ENCODE results near the gene KCNMA1. TPM values are rescaled to one million over a fixed set of nuclear protein-coding genes. Genes with fewer than 3 reads are reported as not detected.

KCNMA1 gene
- total RNA-seq, 1 donor from 2014 or later = 6.7 TPM

DNA sequence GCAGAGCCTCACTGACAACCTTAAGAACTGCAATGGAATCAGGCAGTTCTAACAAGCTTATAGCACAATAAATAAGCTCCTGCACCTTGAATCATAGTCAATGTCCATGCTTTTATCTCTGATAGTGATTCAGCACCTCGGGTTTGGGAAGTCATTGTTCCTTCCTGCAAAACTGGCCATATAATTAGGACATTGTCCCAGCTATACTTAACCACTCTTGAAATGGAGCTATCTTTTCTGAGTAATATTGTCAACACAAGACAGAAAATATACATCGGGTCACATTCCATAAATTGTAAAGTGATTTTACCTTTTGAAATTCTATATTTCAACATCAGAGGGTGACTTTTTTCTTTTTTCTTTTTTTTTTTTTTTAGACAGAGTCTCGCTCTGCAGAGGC lies 682.8 kb downstream of the KCNMA1 start:
- no peak for DNase-seq (ENCODE audit: extremely low read depth, low read depth, low spot score)

DNA sequence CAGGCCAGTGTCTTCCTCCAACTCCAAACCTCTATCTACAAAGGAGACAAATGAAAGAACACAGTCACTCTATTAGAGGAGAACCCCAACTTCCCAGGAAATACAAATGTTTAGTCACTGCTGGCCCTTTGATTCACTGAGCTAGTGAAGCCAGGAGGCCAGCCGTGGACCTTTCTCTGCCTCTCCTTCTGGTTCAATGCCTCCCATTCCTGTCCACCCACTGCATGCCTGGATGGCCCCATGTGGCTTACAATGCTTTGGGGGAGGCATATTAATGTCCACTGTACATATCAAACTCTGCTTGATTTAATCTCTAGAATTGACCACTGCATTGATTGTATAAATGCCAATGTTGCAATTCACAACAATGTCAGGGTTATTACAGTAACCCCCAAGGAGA lies 687.3 kb downstream of the KCNMA1 start:
- DNase-seq (ENCODE audit: extremely low read depth, low read depth, low spot score) = no peak

DNA sequence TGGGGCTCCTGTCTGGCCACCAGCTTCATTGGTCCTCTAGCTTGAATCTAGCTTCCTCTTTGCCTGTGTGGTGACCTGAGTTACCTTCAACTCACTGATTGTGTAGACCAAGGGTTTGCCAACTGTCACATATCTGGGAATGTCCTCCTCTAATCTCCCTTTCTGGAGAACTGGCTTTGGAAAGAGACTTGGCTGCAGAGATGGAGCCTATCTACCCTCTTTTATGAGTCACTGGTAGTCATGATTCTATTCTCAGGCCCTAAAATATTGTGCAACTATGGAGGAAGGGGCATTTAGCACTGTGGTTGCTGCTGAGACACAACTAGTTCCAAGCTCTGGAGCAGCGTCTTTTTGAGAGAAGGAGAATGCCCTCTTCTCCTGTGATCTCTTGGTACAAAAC lies 691.3 kb downstream of the KCNMA1 start:
- no peak for DNase-seq (ENCODE audit: extremely low read depth, low read depth, low spot score)

DNA sequence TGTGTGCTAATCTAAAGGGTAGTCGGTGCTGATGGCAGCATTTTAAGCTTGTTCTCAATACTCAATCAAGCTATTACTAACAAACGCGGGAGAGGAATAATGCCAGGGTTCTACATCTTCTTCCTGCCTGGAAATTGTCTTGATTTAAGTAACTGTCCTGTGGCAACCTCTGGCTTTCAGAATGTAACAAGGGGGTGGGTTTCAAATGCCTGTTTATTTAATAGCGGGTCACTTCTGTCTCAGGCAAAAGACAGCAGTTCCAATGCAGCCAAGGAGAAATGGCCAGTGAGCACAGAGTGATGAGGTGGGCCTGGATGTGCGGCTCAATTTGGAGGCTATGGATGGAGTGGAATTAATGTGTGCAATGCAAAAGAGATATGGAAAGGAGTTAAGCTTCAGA lies 692.4 kb downstream of the KCNMA1 start:
- no peak for DNase-seq (ENCODE audit: extremely low read depth, low read depth, low spot score)

DNA sequence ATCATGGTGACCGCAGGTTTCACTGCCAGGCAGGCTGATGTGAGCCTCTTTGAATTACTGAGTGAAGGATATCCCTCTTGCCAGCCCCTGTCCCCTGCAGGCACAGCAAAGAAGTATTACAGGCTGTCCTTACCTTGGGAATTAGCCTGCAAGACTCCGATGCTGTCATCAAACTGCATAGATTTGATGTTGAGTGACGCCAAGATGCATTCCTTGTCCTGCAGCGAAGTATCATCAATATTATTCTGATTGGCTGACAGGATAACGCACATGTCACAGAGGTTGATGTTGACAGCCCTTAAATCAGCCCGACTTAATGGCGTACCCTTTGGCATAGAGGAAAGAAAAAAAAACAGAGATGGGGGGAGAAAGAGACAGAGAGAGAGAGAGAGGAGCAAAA lies 693.0 kb downstream of the KCNMA1 start:
- no peak for DNase-seq (ENCODE audit: extremely low read depth, low read depth, low spot score)

DNA sequence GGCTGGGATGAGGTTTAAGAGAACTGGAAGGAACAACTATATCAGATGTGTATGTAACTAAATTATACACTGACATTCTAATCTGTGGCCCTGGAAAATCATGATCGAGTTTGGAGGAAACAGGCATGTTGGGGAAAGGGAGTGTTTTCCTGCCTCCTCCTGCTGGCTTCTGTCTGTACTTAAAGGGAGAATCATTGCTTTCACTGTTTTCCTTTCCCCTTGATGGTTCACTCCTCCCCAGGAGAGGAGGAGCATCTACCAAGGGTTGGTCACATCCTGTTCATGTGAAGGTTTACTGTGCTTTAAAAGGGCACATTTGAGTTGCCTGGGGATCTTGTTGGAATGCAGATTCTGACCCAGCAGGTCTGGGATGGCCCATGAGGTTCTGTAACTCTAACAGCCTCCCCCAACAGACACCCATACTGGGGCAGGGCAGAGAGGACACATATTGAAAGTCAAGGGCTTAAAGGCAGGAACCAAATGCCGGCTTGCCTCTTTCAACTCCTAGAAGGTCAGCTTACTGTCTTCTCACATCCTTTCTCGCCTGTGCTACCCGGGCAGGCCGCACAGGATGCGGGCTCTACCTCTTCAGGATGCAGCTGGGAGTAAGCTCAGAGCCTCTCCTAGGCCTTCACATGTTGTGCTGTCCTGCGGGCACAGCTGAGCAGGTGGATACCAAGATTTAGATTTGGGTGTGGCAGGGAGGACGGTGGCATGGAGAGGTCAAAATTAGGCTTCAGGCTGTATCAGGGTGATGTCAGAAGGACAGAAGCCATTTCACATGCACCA lies 694.8 kb downstream of the KCNMA1 start:
- DNase-seq (ENCODE audit: extremely low read depth, low read depth, low spot score) = no peak

DNA sequence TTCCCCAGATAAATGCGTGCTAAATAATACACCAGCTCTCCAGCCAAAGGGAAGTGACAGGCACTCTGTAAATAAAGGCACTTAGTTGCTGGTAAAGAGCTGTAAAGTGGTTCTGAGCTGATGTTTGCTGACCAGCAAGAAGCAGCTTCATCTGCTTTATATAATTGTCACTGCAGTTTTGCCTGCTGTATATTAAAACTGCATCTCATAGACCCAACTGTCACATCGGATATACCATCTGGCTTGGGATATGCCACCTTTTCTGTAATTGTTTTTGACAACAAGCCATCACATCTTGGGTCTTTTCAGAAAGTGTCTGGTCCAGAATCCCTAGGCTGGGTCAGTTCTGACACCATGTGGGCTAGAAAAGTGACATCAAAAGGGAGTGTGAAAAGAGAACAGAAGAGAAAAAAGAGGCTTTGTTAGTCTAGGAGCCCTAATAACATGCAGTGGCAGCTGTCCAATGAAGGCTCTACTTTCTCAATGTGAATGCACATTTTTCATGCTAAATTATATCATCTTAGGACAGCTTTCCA lies 697.6 kb downstream of the KCNMA1 start:
- DNase-seq (ENCODE audit: extremely low read depth, low read depth, low spot score) = no peak

DNA sequence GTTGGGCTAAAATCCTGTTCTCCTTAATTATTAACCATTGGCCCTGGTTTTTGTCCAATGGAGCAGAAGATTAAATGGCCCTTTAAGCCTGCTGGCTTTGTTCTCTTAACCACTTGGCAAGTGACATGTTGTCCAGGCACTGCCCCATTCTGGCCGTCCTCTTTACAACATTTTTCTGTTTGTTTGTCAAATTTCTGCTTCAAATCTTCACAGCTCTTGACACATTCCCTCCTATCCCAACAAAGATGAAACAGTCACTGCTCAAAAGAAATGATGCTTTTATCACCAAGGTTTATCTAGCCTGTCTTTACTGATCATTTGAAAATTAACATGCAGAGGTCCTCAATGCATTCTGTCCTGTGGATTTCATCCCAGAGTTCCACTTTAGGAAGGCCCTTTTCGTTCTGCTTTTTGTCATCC lies 700.4 kb downstream of the KCNMA1 start:
- no peak for DNase-seq (ENCODE audit: extremely low read depth, low read depth, low spot score)

DNA sequence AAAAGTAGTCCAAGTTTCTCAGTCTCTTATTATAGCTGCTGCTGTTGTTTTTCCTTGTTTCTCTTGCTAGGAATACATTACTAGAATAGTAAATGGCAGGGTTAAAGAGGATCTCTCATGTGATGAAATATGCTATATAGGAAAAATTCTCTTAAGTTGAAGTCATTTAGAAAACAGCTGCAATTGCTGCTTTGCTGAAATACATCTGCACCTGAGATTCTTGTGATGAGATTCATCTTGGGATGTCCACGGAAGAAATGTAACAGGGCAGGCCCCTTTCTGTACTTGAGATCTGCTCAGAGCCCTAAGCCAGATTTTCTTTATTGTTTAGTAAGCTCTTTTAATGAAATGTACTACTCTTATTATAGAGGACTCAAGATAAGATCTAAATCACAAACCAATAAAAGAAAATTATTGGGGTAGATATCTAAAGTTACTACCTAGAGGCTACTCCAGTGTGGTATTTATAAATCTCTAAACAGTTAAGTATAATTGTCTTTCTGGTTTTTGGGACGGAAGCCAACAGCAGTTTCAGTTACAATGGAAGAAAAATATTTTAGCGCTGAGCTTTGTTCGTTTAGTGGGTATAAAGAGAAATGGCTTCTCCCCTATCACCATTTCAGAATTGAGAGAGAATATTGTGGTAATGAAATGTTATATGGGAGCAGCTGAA lies 701.5 kb downstream of the KCNMA1 start:
- DNase-seq (ENCODE audit: extremely low read depth, low read depth, low spot score) = no peak

DNA sequence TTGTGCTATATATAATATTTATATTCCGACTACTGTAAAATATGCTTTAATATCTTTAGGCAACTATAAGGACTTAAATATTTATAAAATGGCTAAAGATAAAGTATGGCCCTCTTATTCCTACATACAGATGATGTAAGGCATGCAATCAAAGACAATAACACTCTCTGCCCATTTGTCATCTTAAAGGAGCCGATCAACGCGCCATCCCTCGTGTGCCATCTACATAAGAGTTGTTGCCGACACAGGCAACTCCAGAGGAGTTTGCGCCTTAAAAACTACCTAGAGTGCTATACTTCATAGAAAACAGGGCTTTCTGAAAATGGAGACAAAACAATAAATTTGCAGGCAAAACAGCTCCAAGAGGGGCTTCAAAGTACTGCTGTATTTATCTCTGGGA lies 709.0 kb downstream of the KCNMA1 start:
- DNase-seq (ENCODE audit: extremely low read depth, low read depth, low spot score) = no peak

DNA sequence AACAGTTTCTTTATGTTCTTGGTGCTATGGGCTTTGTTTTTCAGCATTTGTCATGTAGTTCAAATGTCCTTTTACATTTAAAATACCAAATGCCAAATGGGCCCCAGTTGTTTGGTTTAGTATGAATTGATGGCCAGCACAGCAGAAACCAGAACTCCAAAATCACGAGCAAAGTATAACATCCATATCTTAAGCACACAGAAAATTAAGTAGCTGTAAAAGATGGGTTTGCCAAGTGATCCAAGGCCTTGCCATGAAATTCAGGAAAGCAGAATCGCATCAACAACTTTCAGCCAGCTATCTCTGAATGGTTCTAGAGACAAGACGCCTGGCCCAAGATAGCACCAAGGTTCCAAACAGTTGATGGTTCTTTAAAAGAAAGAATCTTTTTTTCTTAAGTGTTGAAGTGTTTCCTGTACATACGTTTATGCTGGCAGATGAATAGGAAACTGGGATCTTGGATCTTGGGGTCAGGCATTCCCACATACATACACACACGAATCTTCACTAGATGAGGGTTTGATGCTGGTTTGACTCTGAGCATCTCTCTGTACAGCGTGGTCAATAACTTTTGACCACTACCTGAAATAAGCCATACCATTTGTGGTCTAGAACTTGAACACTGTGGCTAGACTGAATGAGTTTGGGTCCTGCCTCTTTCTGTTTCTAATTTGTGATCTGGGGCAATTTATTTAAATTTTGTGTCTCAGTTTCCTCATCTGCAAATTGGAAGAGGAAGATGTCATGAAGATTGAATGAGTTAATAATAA lies 711.8 kb downstream of the KCNMA1 start:
- DNase-seq (ENCODE audit: extremely low read depth, low read depth, low spot score) = no peak

DNA sequence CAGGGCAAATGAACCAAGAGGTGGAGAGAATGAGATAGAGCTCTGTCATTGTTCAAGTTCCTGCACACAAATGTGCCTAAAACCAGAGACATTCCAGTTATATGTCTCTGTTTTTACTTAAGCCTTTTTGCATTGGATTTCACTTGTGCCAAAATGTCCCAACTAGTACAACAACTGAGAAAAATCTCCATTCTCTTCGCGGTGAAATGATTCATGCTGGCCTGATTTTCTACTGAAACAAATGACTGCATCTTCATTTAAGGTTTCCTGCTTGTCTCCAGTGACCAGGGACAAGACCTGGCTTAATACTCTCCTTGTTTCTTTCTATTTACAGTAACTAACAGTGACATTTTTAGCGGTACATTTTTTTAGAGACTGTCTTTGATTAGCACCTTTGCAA lies 714.9 kb downstream of the KCNMA1 start:
- no peak for DNase-seq (ENCODE audit: extremely low read depth, low read depth, low spot score)

DNA sequence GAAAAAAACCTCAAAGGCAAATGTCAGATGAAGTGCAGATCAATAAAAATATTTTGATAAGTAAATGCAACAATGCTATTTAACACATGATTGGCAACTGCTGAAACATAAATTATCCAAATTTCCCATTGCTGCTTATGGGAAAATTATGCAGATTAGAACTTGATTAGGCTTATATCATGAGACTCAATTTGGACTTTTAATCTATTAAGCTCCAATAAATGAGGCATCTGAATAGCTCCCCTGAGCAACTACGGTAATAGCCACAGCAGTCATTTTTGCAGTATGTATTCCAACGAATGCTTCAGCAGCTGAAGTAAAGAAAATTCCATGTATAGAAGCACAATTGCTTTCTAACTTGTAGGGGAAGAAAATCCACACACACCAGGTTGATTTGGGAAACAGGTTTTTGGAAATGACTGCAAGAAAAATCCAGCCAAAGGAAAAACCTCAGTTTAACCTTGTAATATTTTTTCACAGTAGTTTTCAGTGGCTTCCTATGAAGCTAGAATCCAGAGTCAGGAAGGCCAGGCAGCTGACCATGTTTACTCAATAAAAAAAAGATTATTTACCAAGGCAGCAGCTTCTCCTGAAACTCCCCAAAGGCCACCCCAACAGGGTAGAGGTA lies 716.1 kb downstream of the KCNMA1 start:
- DNase-seq (ENCODE audit: extremely low read depth, low read depth, low spot score) = no peak

DNA sequence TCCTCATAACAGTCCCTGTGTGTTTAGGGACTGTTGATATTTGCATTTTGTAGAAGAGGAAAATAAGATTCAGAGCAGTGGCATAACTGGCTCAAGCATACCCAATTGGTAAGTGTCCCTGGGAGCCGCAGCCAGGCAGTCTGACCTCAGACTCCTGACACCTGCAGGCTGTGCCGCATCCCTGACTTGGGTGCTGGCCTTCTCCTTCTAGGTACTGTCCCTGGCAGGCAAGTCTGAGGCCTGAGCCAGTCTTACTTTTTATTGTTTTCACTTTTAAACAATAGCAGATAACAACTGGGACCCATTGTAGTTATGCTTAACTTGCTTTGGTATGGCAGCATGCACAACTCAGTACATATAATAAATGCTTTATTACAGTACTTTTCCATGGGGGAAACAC lies 717.0 kb downstream of the KCNMA1 start:
- DNase-seq (ENCODE audit: extremely low read depth, low read depth, low spot score) = no peak

DNA sequence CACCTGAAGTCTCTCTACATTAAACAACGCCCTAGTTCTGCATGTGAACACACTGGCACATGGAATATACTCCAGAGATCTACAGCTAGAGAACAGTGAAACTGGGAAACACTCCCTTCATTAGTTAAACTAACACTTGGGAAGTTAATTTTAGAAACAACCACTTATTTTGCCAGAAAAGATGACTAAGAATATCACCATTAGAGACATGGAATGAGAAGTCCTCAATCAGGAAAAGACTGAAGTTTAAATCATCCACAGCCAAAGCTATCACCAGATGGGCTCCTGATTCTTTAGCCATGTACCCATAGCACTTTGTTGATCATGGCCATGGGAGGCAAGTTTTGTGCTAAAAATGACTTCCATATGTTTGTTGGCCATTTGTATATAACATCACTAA lies 719.5 kb downstream of the KCNMA1 start:
- no peak for DNase-seq (ENCODE audit: extremely low read depth, low read depth, low spot score)

DNA sequence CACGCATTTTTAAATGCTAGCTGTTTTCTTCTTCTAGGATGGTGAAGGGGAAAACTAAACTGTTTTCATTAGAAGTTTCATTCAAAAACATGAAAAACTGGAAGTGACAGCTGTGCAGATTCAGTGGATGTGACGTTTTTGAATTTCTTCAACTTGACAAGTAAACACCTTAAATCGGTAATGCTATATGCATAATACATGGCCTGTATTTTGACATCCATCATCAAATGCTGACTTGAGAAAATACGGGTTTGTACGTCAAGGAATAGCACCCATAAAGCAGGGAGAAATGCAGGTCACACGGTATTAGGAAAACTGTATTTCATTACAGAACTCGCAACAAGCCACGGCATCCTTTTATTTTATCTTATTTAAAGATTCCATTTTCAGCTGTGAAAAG lies 720.5 kb downstream of the KCNMA1 start:
- no peak for DNase-seq (ENCODE audit: extremely low read depth, low read depth, low spot score)

DNA sequence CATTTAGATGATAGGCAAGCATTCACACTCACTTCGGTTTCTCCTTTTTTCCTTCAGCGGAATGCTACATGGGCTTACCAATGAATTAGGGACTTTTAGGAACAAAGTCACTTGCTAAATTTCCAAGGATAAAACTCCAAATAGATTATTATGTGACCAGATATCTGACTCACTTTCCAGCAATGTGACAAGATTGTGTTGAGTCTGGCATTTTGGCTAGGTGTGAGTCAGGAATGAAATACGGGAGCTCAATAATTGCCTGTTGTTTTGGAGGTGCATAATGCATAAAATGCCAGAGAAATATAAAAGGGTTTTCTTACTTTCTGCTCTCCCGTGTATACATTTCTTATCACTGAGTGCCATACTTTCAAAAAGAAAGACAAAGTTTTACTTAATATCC lies 721.1 kb downstream of the KCNMA1 start:
- no peak for DNase-seq (ENCODE audit: extremely low read depth, low read depth, low spot score)

DNA sequence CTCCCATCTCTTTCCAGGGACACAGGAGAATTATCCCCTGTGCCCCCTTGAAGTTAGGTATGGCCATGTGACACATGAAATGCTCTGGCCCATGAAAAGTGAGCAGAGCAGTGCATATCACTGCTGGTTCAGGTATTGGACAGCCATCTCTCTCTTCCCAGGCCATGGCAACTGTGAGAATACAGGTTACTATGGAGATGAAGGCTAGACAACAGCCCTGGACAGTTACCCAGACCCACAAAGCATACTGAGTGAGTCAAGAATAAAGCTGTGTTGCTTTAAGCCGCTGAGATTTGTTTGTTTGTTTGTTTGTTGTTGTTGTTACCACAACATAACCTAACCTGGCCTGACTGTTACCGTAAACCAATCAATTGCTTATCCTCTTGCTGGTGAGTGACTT lies 722.3 kb downstream of the KCNMA1 start:
- no peak for DNase-seq (ENCODE audit: extremely low read depth, low read depth, low spot score)

DNA sequence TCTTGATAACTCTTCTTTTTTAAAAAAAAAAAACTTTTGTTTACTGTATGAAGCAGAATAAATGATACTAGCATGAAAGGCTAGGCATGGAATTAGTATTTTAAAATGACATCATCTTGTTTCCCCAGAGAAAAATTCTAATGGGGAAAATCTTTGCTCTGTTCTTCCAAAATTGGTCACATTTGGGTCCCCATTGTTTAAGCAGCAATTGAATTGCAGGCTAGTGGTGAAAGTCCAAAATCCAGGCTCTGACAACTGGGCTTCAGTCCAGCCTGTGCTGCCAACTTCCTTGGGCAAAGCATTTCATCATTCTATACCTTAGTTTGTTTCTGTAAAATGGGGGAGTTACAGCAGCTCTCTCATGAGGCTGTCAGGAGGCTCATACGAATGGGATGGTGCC lies 726.4 kb downstream of the KCNMA1 start:
- no peak for DNase-seq (ENCODE audit: extremely low read depth, low read depth, low spot score)

DNA sequence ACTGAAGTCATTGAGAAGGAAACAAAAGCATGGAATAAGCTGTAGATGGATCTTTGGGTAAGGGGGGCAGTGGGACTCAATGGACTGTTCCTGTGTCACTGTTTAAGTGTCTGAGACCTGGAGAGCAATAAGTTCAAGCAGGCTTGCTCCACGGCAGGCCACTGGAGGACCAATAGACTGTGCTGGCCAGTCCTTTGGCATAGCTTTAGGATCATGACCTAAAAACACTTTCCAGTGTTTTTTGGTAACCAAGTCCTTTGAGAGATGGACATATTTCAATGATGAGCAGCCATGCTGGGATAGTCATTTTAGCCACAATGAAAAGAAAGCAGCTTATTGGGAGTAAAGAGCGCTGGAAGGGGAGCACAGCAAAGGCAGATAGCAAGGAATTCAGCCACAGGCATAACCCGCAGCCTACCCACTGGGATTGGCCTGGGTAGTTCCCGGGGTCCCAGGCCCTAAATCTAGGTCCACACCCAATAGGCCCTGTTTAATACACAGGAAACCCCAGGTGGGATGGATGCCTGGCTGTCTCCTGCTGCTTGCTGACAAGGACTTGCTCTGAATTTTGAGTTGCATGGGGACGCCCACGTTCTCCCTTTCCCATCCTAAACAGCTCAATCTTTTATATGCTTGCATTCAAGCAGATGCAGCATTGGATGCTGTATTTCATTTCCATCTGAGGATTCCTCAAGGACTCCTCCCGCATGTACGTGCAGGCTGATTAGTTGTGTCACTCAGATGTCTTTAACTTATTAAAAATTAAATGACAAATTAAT lies 727.2 kb downstream of the KCNMA1 start:
- DNase-seq (ENCODE audit: extremely low read depth, low read depth, low spot score) = no peak

All from glomerular endothelial cell (primary cell).